Measurements from ENCODE around the gene TRAPPC10. TPM values are rescaled to one million over a fixed set of nuclear protein-coding genes. Genes with fewer than 3 reads are reported as not detected.

Gene TRAPPC10
- total RNA-seq, 1 donor from 2014 or later: 20.0 TPM

GRCh38 chr21:44010429-44010828 lies 1.7 kb upstream of the TRAPPC10 start:
- no peak for TF ChIP-seq CTCF (conservative IDR thresholded peaks at IDR 0.05; ENCODE audit: low read depth, low read length)

GRCh38 chr21:44011123-44011522 lies 986 bp upstream of the TRAPPC10 start:
- TF ChIP-seq CTCF (conservative IDR thresholded peaks at IDR 0.05; ENCODE audit: low read depth, low read length): no peak
- H3K4me3 ChIP-seq (ENCODE audit: low read depth, low read length): peak overlapping the region; percentile 85
- DNase-seq (ENCODE audit: low read depth): no peak

More at GRCh38 chr21:44010429-44010828, 1.7 kb upstream of the TRAPPC10 start:
- no peak for DNase-seq (ENCODE audit: low read depth)
- H3K4me3 ChIP-seq (ENCODE audit: low read depth, low read length): no peak overlapping the region

GRCh38 chr21:44012474-44013379 lies 618 bp downstream of the TRAPPC10 start:
- DNase-seq (ENCODE audit: low read depth): no peak
- TF ChIP-seq CTCF (conservative IDR thresholded peaks at IDR 0.05; ENCODE audit: low read depth, low read length): no peak
- peak overlapping the region; percentile 85 for H3K4me3 ChIP-seq (ENCODE audit: low read depth, low read length)

- peak; percentile 24 for TF ChIP-seq CTCF (conservative IDR thresholded peaks at IDR 0.05; ENCODE audit: low read depth, low read length)
- peak overlapping the region; percentile 85 for H3K4me3 ChIP-seq (ENCODE audit: low read depth, low read length)
- no peak for DNase-seq (ENCODE audit: low read depth)
These were observed 1.4 kb downstream of the TRAPPC10 start for GRCh38 chr21:44013380-44014088.

GRCh38 chr21:44017601-44018000 lies 5.5 kb downstream of the TRAPPC10 start:
- no peak for DNase-seq (ENCODE audit: low read depth)
- TF ChIP-seq CTCF (conservative IDR thresholded peaks at IDR 0.05; ENCODE audit: low read depth, low read length): no peak
- no peak overlapping the region for H3K4me3 ChIP-seq (ENCODE audit: low read depth, low read length)

GRCh38 chr21:44018127-44018526 lies 6.0 kb downstream of the TRAPPC10 start:
- TF ChIP-seq CTCF (conservative IDR thresholded peaks at IDR 0.05; ENCODE audit: low read depth, low read length): no peak
- H3K4me3 ChIP-seq (ENCODE audit: low read depth, low read length): no peak overlapping the region
- DNase-seq (ENCODE audit: low read depth): no peak
